ENCODE measurements around the gene HK2.
A peak's percentile ranks its signal among the peaks of the same experiment; 100 is the strongest.
"Not testable (repeated sequence)": the region's sequence is repeated elsewhere in the genome, so short reads cannot be mapped to it uniquely, and the experiment has no call there.

Gene HK2

DNA sequence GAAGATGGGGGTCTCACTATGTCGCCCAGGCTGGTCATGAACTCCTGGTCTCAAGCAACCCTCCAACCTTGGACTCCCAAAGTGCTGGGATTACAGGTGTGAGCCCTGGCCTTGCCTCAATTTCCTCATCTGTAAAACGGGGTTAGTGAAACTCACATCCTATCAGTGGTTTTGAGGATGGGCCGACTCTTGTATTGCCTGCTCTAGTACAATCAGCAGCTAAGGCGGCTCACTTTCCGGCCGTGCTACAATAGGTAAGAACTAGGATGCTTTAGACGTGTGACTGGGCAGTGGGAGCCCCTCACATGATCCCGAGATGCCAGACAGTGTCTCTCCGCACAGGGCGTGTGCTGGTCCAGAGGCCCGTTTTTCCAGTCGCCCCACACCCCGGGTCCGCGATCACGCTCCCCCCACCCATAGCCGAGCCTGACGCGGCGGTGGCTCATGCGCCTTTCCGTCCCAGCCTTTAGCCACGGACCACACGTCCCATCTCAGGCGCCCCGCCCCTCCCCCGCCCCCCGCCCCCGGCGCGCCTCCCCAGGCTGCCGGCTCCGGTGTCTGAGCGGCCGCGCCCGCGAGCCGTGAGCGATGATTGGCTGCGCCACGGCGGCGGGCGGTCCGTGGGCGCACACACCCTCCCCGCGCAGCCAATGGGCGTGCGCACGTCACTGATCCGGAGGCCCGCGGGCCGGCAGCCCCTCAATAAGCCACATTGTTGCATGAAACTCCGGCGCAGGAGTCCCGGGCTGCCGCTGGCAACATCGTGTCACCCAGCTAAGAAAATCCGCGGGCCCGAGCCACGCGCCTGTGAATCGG is at the start of gene HK2:
TSS of gene HK2 (plus strand) at position 710 of the 816 bp plus-strand sequence. CDS start 454 bp downstream, outside the sequence.
- DNase-seq, result peak; percentile 85 to 87

- peak in 1 of 2 donors; percentile 5 for DNase-seq
Observed at GRCh38 chr2:74789271-74789670, 44.7 kb upstream of the HK2 start.

DNA sequence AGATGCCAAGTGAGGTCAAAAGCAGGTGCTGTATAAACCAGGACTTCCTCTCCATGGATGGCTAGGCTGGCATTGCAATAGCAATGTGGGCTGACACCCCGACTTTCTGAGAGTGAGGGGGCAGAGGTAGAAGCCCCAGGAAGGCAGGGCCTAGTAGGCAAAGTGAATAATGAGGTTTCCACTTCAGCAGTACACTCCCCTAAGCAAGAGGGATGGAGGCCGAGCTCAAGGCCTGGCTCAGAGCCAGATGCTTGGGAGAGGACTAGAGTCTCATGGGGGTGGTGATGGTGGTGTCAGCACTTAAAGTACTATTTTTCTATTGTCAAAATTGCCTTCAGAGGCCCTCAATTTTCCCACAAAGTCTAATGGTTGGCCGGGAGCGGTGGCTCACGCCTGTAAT is 41.6 kb upstream of the HK2 start:
- no peak for DNase-seq

- not testable (repeated sequence) for DNase-seq
Observed at GRCh38 chr2:74794878-74795277, 39.0 kb upstream of the HK2 start.

GRCh38 chr2:74806355-74806839 is 27.5 kb upstream of the HK2 start:
- no peak for DNase-seq

DNA sequence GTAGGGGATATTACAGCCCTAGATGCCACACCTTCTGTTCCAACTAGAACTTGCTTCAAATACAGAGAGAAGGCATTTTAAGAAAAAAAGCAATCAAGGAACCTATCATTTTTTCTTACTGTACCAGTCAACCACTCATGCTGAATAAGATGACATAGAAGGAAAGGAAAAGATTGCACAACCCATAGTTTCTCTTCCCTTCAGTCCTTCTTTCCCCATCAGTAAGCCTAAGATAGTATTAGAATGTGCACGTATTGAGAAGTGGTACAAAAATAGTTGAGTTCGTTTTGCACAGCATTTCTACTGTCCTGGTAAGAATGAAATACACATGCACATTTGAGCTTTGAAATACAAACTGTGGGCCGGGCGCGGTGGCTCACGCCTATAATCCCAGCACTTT is 27.0 kb upstream of the HK2 start:
- no peak for DNase-seq

DNA sequence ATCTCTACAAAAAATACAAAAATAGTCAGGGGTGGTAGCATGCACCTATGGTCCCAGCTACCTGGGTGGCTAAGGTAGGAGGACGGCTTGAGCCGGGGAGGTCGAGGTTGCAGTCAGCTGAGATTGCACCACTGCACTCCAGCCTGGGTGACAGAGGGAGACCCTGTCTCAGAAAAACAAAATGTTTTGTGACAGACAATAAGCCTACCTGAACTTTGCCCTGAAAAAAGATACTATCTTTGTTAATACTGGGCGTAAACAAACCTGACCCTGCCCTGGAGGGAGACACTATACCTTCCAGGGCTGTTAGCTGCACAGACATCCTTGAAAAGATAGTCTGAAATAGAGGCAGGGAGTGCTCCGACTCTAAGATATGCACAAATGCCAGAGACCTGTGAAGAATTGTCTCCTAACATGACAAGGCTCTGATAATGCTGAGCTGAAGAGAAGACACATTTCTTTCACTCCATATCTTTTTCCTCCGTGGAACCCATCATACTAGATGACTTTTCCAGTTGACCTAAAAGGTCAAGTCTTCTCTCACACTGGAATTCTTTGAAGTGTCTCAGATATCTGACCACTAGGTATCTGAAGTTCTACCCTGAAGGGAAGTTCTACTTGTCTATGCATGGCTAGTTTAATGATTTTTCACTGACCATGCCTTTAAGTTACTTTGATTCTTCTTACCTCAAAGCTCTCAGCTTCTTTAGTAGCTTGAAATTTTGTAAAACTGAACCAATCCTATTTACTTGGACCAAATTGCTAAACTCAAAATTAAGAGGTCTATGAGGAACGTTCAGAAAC is 20.9 kb upstream of the HK2 start:
- DNase-seq, result no peak

- DNase-seq, result no peak
Observed at GRCh38 chr2:74814102-74814501, 19.8 kb upstream of the HK2 start.

DNA sequence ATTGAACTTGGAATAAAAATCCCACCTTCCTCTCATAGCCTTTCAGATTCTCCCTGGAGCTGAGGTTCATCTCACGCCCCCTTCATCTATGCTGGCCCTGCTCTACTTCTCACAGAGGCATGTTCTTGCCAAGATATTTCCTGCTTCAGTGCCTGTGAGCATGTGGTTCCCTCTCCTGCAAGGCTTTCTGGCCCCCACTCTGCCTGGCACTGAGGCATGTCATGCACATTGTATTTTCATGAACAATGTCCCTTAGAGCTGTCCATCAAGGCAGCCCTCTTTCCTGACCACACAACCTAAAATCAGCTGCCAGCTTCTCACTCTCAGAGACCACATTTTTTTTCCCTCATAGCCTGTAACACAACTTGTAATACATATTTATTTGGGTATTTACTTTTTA is 18.0 kb upstream of the HK2 start:
- no peak for DNase-seq

DNA sequence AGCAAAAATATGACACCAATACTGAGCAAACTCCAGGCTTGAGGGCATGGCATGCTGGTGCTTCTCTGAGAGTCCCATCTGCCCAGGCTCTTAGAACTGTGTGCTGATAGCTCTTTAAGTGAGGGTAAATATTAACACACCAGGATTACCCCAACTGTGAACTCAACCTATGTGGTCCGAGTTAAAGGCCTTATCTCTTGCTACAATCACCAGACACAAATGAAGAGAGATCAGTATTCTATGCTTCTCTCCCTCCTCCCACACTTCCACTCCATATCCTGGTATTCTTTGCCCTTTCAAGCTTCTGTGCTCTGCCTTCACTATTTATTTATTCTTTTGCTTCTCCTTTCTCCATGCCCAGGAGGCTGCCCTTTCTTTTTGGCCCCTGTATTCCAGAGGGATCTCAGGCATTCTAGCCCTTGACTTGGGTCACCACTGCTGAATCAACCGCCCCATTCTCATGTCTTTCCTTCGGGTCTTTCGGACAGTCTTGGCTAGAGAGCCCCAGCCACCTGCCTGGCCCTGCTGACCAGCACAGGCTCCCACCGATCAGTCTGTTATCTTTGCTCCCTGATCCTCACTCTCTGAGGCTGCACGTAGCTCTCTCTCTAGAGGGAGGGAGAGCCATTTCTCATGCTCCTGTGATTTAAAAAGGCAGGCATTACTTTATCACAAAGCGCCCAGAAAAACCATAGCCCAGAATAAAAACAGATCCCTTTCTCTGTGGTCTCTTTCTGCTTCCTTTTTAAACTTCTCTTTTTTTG is 17.2 kb upstream of the HK2 start:
- DNase-seq, result no peak

DNA sequence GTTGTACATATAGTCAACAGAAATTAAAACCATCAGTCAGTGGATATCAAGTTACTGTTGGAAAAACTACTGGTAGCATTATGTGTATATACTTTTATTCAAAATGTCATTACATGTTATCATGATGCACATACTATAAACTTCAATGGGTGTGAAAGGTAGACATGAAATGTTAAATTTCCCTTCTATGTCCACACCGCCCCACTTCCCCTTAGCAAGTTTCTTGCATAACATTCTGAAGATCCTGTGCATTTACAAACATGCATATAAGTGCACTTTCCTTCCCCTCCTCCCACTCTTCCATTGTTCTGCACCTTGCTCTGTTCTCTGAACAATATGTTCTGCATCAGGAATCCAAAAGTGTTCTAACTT is 16.6 kb upstream of the HK2 start:
- no peak for DNase-seq

- DNase-seq, result no peak
Observed at GRCh38 chr2:74819702-74820101, 14.2 kb upstream of the HK2 start.

DNA sequence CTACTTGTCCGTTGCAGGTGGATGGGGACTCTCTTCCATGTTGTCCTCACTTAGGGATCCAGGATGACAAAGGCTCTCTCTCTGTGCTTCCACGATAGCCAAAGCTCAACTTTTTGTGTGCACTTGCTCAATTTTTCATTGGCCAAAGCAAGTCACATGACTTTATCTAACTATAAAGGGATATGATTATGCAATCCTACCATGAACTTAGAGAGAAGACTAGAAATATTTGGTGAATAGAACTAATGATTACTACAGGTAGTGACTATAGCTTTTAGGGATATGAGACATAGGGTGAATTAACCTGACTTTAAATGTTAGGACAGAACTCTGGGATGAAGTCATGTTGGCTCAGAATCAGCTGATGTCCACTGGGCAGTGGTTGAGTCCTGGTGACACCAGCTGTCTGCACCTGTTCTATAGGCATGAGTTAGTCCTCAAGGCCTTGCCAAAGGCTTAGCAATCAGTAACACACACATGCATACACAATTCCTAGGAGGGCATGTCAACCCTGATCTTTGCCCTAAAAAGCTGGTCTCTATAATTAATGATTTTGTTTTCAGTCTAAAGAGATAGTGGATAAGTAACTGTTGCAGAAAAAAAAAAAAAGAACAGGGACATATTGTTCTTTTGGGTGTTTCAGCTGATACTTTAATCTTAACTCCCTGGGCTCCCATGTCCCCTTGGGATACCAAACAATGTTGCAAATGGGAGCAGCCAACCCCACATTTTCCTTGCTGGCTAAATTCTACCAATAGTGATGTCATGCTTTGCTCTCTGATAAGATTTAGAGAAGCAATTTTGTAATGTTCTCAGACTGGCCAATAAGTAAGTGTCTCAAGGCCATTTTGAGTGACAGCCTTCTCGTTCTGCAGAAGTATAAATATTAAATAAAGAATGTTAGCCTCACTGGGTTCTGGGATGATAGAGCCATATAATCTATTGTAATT is 12.5 kb upstream of the HK2 start:
- DNase-seq, result no peak

- DNase-seq, result no peak
Observed at GRCh38 chr2:74822771-74823566, 11.0 kb upstream of the HK2 start.

- no peak for DNase-seq
Observed at GRCh38 chr2:74824679-74825078, 9.2 kb upstream of the HK2 start.

GRCh38 chr2:74828543-74828942 is 5.4 kb upstream of the HK2 start:
- DNase-seq, result no peak

- peak in 1 of 2 donors; percentile 33 for DNase-seq
Observed at GRCh38 chr2:74831693-74832530, 2.0 kb upstream of the HK2 start.

DNA sequence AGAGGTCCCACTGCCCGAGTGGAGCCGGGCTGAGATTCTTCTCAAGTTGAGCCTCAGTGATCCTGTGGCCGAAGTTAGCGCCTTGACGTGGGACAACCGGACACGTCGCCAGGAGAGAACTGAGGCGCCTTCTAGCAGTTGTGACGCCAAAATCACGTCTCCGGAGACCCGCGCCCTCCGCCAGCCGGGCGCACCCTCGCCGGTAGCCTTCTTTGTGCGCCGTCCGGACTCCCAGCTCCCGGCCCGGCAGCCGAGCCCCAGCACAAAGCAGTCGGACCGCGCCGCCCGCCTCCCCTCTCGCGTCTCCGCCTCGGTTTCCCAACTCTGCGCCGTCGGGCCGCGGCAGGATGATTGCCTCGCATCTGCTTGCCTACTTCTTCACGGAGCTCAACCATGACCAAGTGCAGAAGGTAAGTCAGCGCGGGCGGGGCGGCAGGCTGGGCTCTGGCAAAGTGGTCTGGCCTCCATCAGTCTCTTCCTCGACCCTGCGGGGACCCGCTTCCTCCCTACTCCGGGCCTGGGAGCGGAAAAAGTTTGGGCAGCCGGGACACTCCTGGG is 386 bp downstream of the HK2 start:
- peak in 1 of 2 donors; percentile 12 for DNase-seq

DNA sequence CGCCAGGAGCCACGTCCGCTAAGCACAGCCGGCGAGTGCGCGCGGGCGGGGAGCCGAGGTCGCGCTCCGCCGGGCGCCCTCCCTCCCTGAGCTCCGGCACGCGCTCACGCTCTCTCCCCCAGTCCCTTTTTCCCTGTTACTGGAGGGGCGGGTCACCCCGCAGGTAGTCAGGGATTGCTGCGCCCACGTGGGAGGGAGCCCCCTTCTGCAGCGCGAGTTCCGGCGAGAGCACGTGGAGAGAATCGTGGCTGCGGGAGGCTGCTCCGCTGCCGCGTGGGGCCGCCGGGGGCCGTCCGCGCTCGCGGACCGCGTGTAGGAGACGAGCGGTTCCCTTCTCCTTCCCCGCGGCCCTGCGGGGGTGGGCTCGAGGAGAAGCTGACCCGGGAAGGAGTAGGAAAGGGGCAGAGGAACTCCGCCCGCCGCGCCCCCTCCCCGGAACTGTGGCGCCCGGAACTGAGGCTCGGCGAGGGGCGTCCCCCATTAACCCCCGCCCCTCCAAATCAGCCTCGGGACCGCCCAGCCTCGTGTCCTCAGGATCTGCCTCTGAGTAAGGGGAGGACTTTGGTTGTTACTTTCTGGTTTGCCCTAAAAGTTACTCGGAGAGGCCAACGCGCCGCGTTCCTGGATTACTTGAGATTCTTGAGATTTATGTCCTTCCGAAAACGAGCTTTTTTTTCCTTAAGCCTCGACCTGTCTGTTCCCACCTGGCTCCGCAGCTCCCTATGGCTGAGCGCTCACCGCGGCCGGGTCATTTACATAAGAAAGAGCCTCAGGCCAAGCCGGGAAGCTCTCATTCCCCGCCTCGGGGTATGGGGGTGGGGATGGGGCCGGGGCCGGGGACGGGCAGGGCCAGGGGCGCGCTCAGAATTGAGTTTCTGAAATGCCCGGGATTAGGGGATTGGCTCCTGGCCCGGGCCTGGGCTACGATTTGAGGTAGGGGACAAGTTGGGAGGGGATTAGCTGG is 1.1 kb downstream of the HK2 start:
- peak; percentile 37 to 61 for DNase-seq
